Measurements from ENCODE around the gene ZBTB43. TPM values are rescaled to one million over a fixed set of nuclear protein-coding genes. Genes with fewer than 3 reads are reported as not detected.

The ZBTB43 gene
- total RNA-seq, 1 donor from 2014 or later = 30.2 TPM

GRCh38 chr9:126886034-126886822 is 81.4 kb downstream of the ZBTB43 start:
- no peak for ATAC-seq

DNA sequence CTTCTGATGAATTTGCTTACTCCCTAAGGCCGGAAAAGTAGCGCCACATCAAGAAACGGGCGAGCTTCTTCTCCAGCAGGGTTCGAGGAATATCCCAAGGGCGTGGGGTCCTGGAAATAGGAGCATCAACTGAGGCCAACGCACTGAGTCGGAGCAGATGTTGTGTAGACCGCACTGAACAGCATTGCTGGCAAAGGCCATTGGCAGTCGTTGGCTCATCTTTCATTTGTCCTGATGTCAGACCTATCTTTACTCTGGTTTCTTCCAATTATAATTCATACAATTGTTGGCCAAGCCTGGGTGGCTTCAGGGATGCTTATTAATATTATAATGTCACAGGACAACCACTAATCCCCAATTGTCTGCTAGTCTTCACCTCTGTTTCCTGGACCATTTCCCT is 82.1 kb downstream of the ZBTB43 start:
- ATAC-seq = no peak
- Histone ChIP-seq H3K9me3 (no peaks in the 10 kb centered on the region), H3K36me3 (peaks cover 25% of the 10 kb centered on the region), H3K4me1 (peaks cover 10% of the 10 kb centered on the region), H3K4me3 (no peak overlapping the region), H3K27me3 (ENCODE audit: low read depth) (no peaks in the 10 kb centered on the region), H3K27ac (no peak overlapping the region)
- intact Hi-C loops (cut with DNase I) = no loop called here
- no peak for DNase-seq
- no peak for TF ChIP-seq CTCF (IDR thresholded peaks at IDR 0.05)

More at GRCh38 chr9:126886034-126886822, 81.4 kb downstream of the ZBTB43 start:
- Histone ChIP-seq H3K4me1 (peaks cover 10% of the 10 kb centered on the region), H3K9me3 (no peaks in the 10 kb centered on the region), H3K36me3 (peaks cover 31% of the 10 kb centered on the region), H3K4me3 (no peak overlapping the region), H3K27me3 (ENCODE audit: low read depth) (no peaks in the 10 kb centered on the region), H3K27ac (no peak overlapping the region)
- DNase-seq = no peak
- intact Hi-C loops (cut with DNase I) = no loop called here
- TF ChIP-seq CTCF (IDR thresholded peaks at IDR 0.05) = no peak

Other genes with a start within 250 kb of the ZBTB43 start
- 0.21 TPM for gene LMX1B, start 191.1 kb upstream of the ZBTB43 start, total RNA-seq
- gene ZBTB34, start 55.6 kb downstream of the ZBTB43 start, total RNA-seq = 15.4 TPM
- gene RALGPS1, start 109.7 kb downstream of the ZBTB43 start, total RNA-seq = 17.6 TPM

Data from lower lobe of right lung (tissue), 2 donors.